SU-DHL-6 (cell line): Measurements from ENCODE around the gene SGSM1.

Experiments used
- H2AFZ ChIP-seq: fragments of 200-600 bp; sonication (generic); 2 replicates; pipeline ENCODE4 v1.6.1; 2014; ENCODE audit warnings: low read depth, mild to moderate bottlenecking, moderate library complexity, mixed read lengths, antibody characterized with exemption, low read length; ENCODE audit not compliant: severe bottlenecking
- H3F3A ChIP-seq: fragments of 200-600 bp; shearing (Covaris generic); 2 replicates; pipeline ENCODE4 v1.6.0; 2016; ENCODE audit warnings: antibody characterized with exemption, mild to moderate bottlenecking; ENCODE audit not compliant: insufficient read depth
- H3K27ac ChIP-seq: fragments of 200-600 bp; sonication (generic); 2 replicates; pipeline ENCODE4 v1.5.1; 2016; ENCODE audit warnings: low read depth, mild to moderate bottlenecking, low read length, moderate library complexity, mixed read lengths
- H3K27me3 ChIP-seq: fragments of 200-600 bp; sonication (generic), shearing (Covaris generic); 2 replicates; pipeline ENCODE4 v1.6.0; 2014; ENCODE audit warnings: mild to moderate bottlenecking, low read length
- H3K36me3 ChIP-seq: fragments of 200-600 bp; sonication (generic); 2 replicates; pipeline ENCODE4 v1.6.1; 2014; ENCODE audit warnings: mild to moderate bottlenecking, low read length, mixed read lengths
- H3K4me2 ChIP-seq: fragments of 300-600, 200-600 bp; shearing (Covaris generic), sonication (generic); 2 replicates; pipeline ENCODE4 v1.6.0; 2014; ENCODE audit warnings: low read length, low read depth, mild to moderate bottlenecking; ENCODE audit not compliant: poor library complexity, severe bottlenecking
- H3K4me3 ChIP-seq: fragments of 200-600 bp; sonication (generic); 2 replicates; pipeline ENCODE4 v1.5.1; 2014; ENCODE audit warnings: antibody characterized with exemption, low read length, mild to moderate bottlenecking, mixed read lengths; ENCODE audit not compliant: insufficient read depth, poor library complexity, severe bottlenecking
- H3K79me2 ChIP-seq: fragments of 200-600 bp; sonication (generic); 2 replicates; pipeline ENCODE4 v1.6.1; 2014; ENCODE audit warnings: mild to moderate bottlenecking, low read length, moderate library complexity; ENCODE audit not compliant: insufficient read depth
- H3K9ac ChIP-seq: fragments of 200-600 bp; sonication (generic); 2 replicates; pipeline ENCODE4 v1.7.0; 2014; ENCODE audit warnings: mild to moderate bottlenecking, low read length
- H3K9me2 ChIP-seq: fragments of 200-600 bp; sonication (generic); replicated peaks from 2 replicates; pipeline ENCODE4 v1.6.1; 2014; ENCODE audit warnings: low read length; ENCODE audit not compliant: insufficient read depth
- H3K9me3 ChIP-seq: fragments of 200-600 bp; sonication (generic); 2 replicates; pipeline ENCODE4 v1.6.1; 2014; ENCODE audit warnings: low read length, mixed read lengths; ENCODE audit not compliant: insufficient read depth
- H4K20me1 ChIP-seq: fragments of 200-600 bp; sonication (generic); 2 replicates; pipeline ENCODE4 v1.6.1; 2014; ENCODE audit warnings: low read depth, mild to moderate bottlenecking, antibody characterized with exemption, low read length, moderate library complexity, mixed read lengths
- CTCF ChIP-seq: fragments of 200-600 bp; sonication (generic); IDR thresholded peaks from one replicate; pipeline ENCODE4 v1.5.1; 2017; ENCODE audit warnings: antibody characterized with exemption, mild to moderate bottlenecking, low read length, moderate library complexity; ENCODE audit not compliant: insufficient read depth, poor library complexity, severe bottlenecking
- EZH2phosphoT487 ChIP-seq: fragments of 200-600 bp; sonication (generic), shearing (Covaris generic); conservative IDR thresholded peaks from 2 replicates; pipeline ENCODE4 v1.6.1; 2018; ENCODE audit warnings: mild to moderate bottlenecking, antibody characterized with exemption, low read length, moderate library complexity, mixed read lengths

The SGSM1 gene

GRCh38 chr22:24776525-24776924, 29.5 kb upstream of the SGSM1 start:
- no peak overlapping the region for H3K27ac ChIP-seq
- H3K9ac ChIP-seq = no peak overlapping the region
- no peaks in the 10 kb centered on the region for H3K9me3 ChIP-seq
- no peak overlapping the region for H3K4me3 ChIP-seq
- TF ChIP-seq EZH2phosphoT487 (no peak), CTCF (no peak)
- H3F3A ChIP-seq = no peaks in the 10 kb centered on the region
- no peaks in the 10 kb centered on the region for H3K9me2 ChIP-seq
- no peaks in the 10 kb centered on the region for H3K36me3 ChIP-seq
- no peak overlapping the region for H2AFZ ChIP-seq
- no peaks in the 10 kb centered on the region for H4K20me1 ChIP-seq
- H3K79me2 ChIP-seq = no peaks in the 10 kb centered on the region
- H3K27me3 ChIP-seq = no peaks in the 10 kb centered on the region
- H3K4me2 ChIP-seq = no peak overlapping the region

GRCh38 chr22:24789516-24789915, 16.5 kb upstream of the SGSM1 start:
- H3K4me3 ChIP-seq = no peak overlapping the region
- no peaks in the 10 kb centered on the region for H3F3A ChIP-seq
- no peaks in the 10 kb centered on the region for H3K9me3 ChIP-seq
- no peaks in the 10 kb centered on the region for H3K79me2 ChIP-seq
- H3K9ac ChIP-seq = no peak overlapping the region
- H3K27ac ChIP-seq = no peak overlapping the region
- H4K20me1 ChIP-seq = no peaks in the 10 kb centered on the region
- TF ChIP-seq CTCF = no peak
- TF ChIP-seq EZH2phosphoT487 = no peak
- no peaks in the 10 kb centered on the region for H3K36me3 ChIP-seq
- no peaks in the 10 kb centered on the region for H3K9me2 ChIP-seq
- no peak overlapping the region for H2AFZ ChIP-seq
- no peak overlapping the region for H3K4me2 ChIP-seq
- no peaks in the 10 kb centered on the region for H3K27me3 ChIP-seq

- Histone ChIP-seq H4K20me1 (no peaks in the 10 kb centered on the region), H3K4me2 (no peak overlapping the region), H3K79me2 (no peaks in the 10 kb centered on the region), H2AFZ (no peak overlapping the region), H3K9ac (no peak overlapping the region), H3K27ac (no peak overlapping the region), H3K4me3 (no peak overlapping the region), H3F3A (no peaks in the 10 kb centered on the region), H3K27me3 (no peaks in the 10 kb centered on the region), H3K9me3 (no peaks in the 10 kb centered on the region), H3K36me3 (no peaks in the 10 kb centered on the region), H3K9me2 (no peaks in the 10 kb centered on the region)
- TF ChIP-seq EZH2phosphoT487 (no peak), CTCF (no peak)
Measured at GRCh38 chr22:24791362-24791761, 14.6 kb upstream of the SGSM1 start.
